HepG2 (cell line): ENCODE results near the gene TMEM95. TPM values are rescaled to one million over a fixed set of nuclear protein-coding genes. Genes with fewer than 3 reads are reported as not detected.

Source experiments
- AGO2 ChIP-seq: fragments of 200-400 bp; formaldehyde crosslinking; optimal IDR thresholded peaks from 2 replicates; pipeline ENCODE3; 2017; ENCODE audit warnings: mild to moderate bottlenecking, low read depth, low read length, moderate library complexity
- DNMT1 ChIP-seq: sonication (generic); formaldehyde crosslinking; IDR thresholded peaks from 2 replicates; pipeline ENCODE4 v1.5.1; 2020; ENCODE audit warnings: mild to moderate bottlenecking, missing genetic modification reagents
- GMEB1 ChIP-seq: sonication (generic); formaldehyde crosslinking; IDR thresholded peaks from 2 replicates; pipeline ENCODE4 v1.5.1; 2020; ENCODE audit warnings: missing genetic modification reagents, mild to moderate bottlenecking, borderline replicate concordance
- IKZF1 ChIP-seq: fragments of 450-650 bp; IDR thresholded peaks from 2 replicates; pipeline ENCODE4 v1.7.1; 2016
- IKZF5 ChIP-seq: IDR thresholded peaks from 2 replicates; pipeline ENCODE4 v1.6.1; 2018; ENCODE audit warnings: missing genetic modification reagents, mild to moderate bottlenecking, missing compliant biosample characterization
- KIAA2018 ChIP-seq: sonication (generic); formaldehyde crosslinking; IDR thresholded peaks from 2 replicates; pipeline ENCODE4 v1.5.0; 2020; ENCODE audit warnings: mild to moderate bottlenecking, missing genetic modification reagents, borderline replicate concordance
- RFX1 ChIP-seq: fragments of 450-650 bp; IDR thresholded peaks from 2 replicates; pipeline ENCODE4 v1.6.1; 2017
- RFX5 ChIP-seq: IDR thresholded peaks from 2 replicates; pipeline ENCODE4 v1.6.1; 2011; ENCODE audit warnings: low read depth, low read length, improper control_type of control experiment
- SP4 ChIP-seq: sonication (generic); formaldehyde crosslinking; IDR thresholded peaks from 2 replicates; pipeline ENCODE4 v1.8.1; 2023; ENCODE audit warnings: mild to moderate bottlenecking, missing genetic modification reagents
- SRF ChIP-seq: IDR thresholded peaks from 2 replicates; pipeline ENCODE4 v1.6.1; 2011; ENCODE audit warnings: mild to moderate bottlenecking, low read depth, low read length, moderate library complexity
- ZC3H4 ChIP-seq: sonication (generic); formaldehyde crosslinking; IDR thresholded peaks from 2 replicates; pipeline ENCODE4 v1.4.0; 2020; ENCODE audit warnings: missing genetic modification reagents, borderline replicate concordance
- ZNF335 ChIP-seq: sonication (generic); formaldehyde crosslinking; IDR thresholded peaks from 2 replicates; pipeline ENCODE4 v1.4.0; 2020; ENCODE audit warnings: missing genetic modification reagents
- ZNF362 ChIP-seq: sonication (generic); formaldehyde crosslinking; IDR thresholded peaks from 2 replicates; pipeline ENCODE4 v1.4.0; 2020; ENCODE audit warnings: missing genetic modification reagents, mild to moderate bottlenecking, borderline replicate concordance
- ZNF432 ChIP-seq: sonication (generic); formaldehyde crosslinking; IDR thresholded peaks from 2 replicates; pipeline ENCODE4 v1.5.0; 2020; ENCODE audit warnings: missing genetic modification reagents, mild to moderate bottlenecking, borderline replicate concordance
- ZNF446 ChIP-seq: sonication (generic); formaldehyde crosslinking; IDR thresholded peaks from 2 replicates; pipeline ENCODE4 v1.5.0; 2020; ENCODE audit warnings: mild to moderate bottlenecking, missing genetic modification reagents
- ZNF558 ChIP-seq: sonication (generic); formaldehyde crosslinking; IDR thresholded peaks from 2 replicates; pipeline ENCODE4 v1.9.0; 2022; ENCODE audit warnings: mild to moderate bottlenecking, missing genetic modification reagents, borderline replicate concordance
- polyA plus RNA-seq, 8 experiments: library from polyadenylated mRNA; depleted of rRNA in 3 of 8; stranded (reverse) in 7 of 8; unstranded in 1 of 8; fragments of >200 nt; fragmentation: Illumina TruSeq in 4 of 8; extraction: Trizol in 4 of 8; gene quantifications; 2 replicates each; pipeline versions ENCODE4 v1.2.1 to v1.2.3, GENCODE V29; 2011 to 2016; ENCODE audit warnings: low read depth in 4 of 8, missing spikeins in 1 of 8, mixed read lengths in 1 of 8; ENCODE audit not compliant: insufficient read depth in 1 of 8
- total RNA-seq, 5 experiments: library from RNA; depleted of rRNA; stranded (reverse); fragments of >200 nt; fragmentation: Illumina TruSeq; extraction: Trizol; gene quantifications; 2 replicates each; pipeline ENCODE4 v1.2.3, GENCODE V29; 2016; ENCODE audit warnings: low read depth in 1 of 5

The TMEM95 gene
- total and polyA plus RNA-seq, 2 of the 13 experiments (the other 11 are each of a cell fraction or from before 2014, with no cell fraction given), result not detected

GRCh38 chr17:7403977-7404736 is 49.2 kb downstream of the TMEM95 start, which contains the start of gene TMEM256 (continued):
- TF ChIP-seq KIAA2018 (CRISPR knock-in tag), result no peak
- no peak for TF ChIP-seq ZNF362 (CRISPR knock-in tag)
- 0 out of 2 replicates have a peak, but pooled peaks have one; percentile 5 for TF ChIP-seq ZNF446 (CRISPR knock-in tag)
- peak; percentile 7; the same call in 1 of the 2 replicates for TF ChIP-seq ZC3H4
- TF ChIP-seq GMEB1 (CRISPR knock-in tag), result peak; percentile 58; the same call in 1 of the 2 replicates
- no peak for TF ChIP-seq ZNF558
- TF ChIP-seq RFX1, result no peak
- no peak for TF ChIP-seq DNMT1
- TF ChIP-seq ZNF432 (CRISPR knock-in tag), result no peak
- peak; percentile 79 for TF ChIP-seq SP4
- TF ChIP-seq AGO2, result peak; percentile 78
- no peak for TF ChIP-seq RFX5
- no peak for TF ChIP-seq ZNF335
- 0 out of 2 replicates have a peak, but pooled peaks have one; percentile 41 for TF ChIP-seq IKZF5 (CRISPR knock-in tag)
- no peak for TF ChIP-seq IKZF1
- TF ChIP-seq SRF, result peak; percentile 17; the same call in 1 of the 2 replicates
